GM19239 (cell line): ENCODE measurements around the gene CRBN.
A peak's percentile ranks its signal among the peaks of the same experiment; 100 is the strongest.

Source experiments
- DNase-seq: peaks from one replicate; pipeline ENCODE4 v3.0.0; 2011; ENCODE audit warnings: low spot score; ENCODE audit not compliant: insufficient read length
- FAIRE-seq: peaks from 2 replicates; lab custom pipeline; 2011; peaks lifted over from hg19 to GRCh38; lab: Jason Lieb, UNC

CRBN gene

GRCh38 chr3:3177861-3178497, 1.5 kb downstream of the CRBN start:
- DNase-seq = no peak
- no peak for FAIRE-seq

- FAIRE-seq = peak; percentile 39
- DNase-seq = no peak
Measured at GRCh38 chr3:3172627-3173026, 6.9 kb downstream of the CRBN start.

- no peak for DNase-seq
- FAIRE-seq = no peak
Measured at GRCh38 chr3:3170998-3171397, 8.5 kb downstream of the CRBN start.

GRCh38 chr3:3165650-3166049, 13.8 kb downstream of the CRBN start:
- FAIRE-seq (peak; percentile 18), DNase-seq (no peak)

GRCh38 chr3:3165241-3165640, 14.2 kb downstream of the CRBN start:
- FAIRE-seq = no peak
- DNase-seq = no peak

GRCh38 chr3:3160826-3161225, 18.7 kb downstream of the CRBN start:
- DNase-seq = no peak
- FAIRE-seq = no peak

- DNase-seq = no peak
- FAIRE-seq = no peak
Measured at GRCh38 chr3:3157484-3157883, 22.0 kb downstream of the CRBN start.

- FAIRE-seq (no peak), DNase-seq (no peak)
Measured at GRCh38 chr3:3154879-3155610, 24.4 kb downstream of the CRBN start.

GRCh38 chr3:3151513-3151912, 28.0 kb downstream of the CRBN start:
- FAIRE-seq = no peak
- no peak for DNase-seq

- DNase-seq = no peak
- FAIRE-seq = no peak
Measured at GRCh38 chr3:3149560-3149959, 29.9 kb downstream of the CRBN start.

GRCh38 chr3:3145831-3146230, 33.7 kb downstream of the CRBN start:
- FAIRE-seq (no peak), DNase-seq (no peak)

GRCh38 chr3:3141939-3142338, 37.6 kb downstream of the CRBN start:
- DNase-seq (no peak), FAIRE-seq (no peak)

GRCh38 chr3:3137526-3137925, 42.0 kb downstream of the CRBN start:
- FAIRE-seq (no peak), DNase-seq (no peak)

GRCh38 chr3:3134750-3135448, 44.6 kb downstream of the CRBN start:
- no peak for FAIRE-seq
- DNase-seq = no peak

GRCh38 chr3:3133500-3133899, 46.0 kb downstream of the CRBN start:
- DNase-seq (no peak), FAIRE-seq (no peak)

- DNase-seq = no peak
- FAIRE-seq = no peak
Measured at GRCh38 chr3:3129579-3129978, 49.9 kb downstream of the CRBN start.

- DNase-seq = no peak
- FAIRE-seq = peak; percentile 76
Measured at GRCh38 chr3:3127432-3128010, 52.0 kb downstream of the CRBN start.

GRCh38 chr3:3126477-3127431, 52.7 kb downstream of the CRBN start, which contains the start of gene TRNT1:
TSS of gene TRNT1 (plus strand) at chr3:3126940. CDS start at chr3:3129041, 2,101 bp downstream.
- DNase-seq = peak; percentile 89
- FAIRE-seq = peak; percentile 84

GRCh38 chr3:3125977-3126376, 53.5 kb downstream of the CRBN start:
- no peak for FAIRE-seq
- DNase-seq = peak; percentile 4

- FAIRE-seq = no peak
- no peak for DNase-seq
Measured at GRCh38 chr3:3119393-3119851, 60.1 kb downstream of the CRBN start.
